PFSK-1 (cell line): ENCODE measurements around the gene PARP4.

Experiments used
- FOXP2 ChIP-seq: optimal IDR thresholded peaks from 2 replicates; pipeline ENCODE3; 2011; ENCODE audit warnings: borderline replicate concordance, control low read depth, inconsistent platforms; ENCODE audit not compliant: insufficient read depth; ENCODE audit errors: extremely low read length, extremely low read depth
- POLR2AphosphoS5 ChIP-seq: IDR thresholded peaks from 2 replicates; pipeline ENCODE4 v1.6.1; 2012; ENCODE audit warnings: low read depth, mild to moderate bottlenecking, control low read depth, low read length, moderate library complexity
- SIN3A ChIP-seq: IDR thresholded peaks from 2 replicates; pipeline ENCODE4 v1.6.1; 2012; ENCODE audit warnings: mild to moderate bottlenecking, low read length, moderate library complexity, borderline replicate concordance; ENCODE audit not compliant: insufficient read depth
- TAF1 ChIP-seq: IDR thresholded peaks from 2 replicates; pipeline ENCODE4 v1.6.1; 2012; ENCODE audit warnings: low read length, control low read depth, borderline replicate concordance; ENCODE audit not compliant: insufficient read depth
- TF ChIP-seq, protein P1 (sequence below), 2 experiments: IDR thresholded peaks; 2 replicates each; pipeline versions ENCODE4 v1.6.1 to v1.8.0; 2011 to 2012; ENCODE audit warnings: low read depth in 2 of 2, low read length in 2 of 2, control low read depth in 1 of 2, inconsistent platforms in 1 of 2, mild to moderate bottlenecking in 1 of 2, moderate library complexity in 1 of 2; ENCODE audit not compliant: insufficient read depth in 1 of 2

The PARP4 gene

DNA sequence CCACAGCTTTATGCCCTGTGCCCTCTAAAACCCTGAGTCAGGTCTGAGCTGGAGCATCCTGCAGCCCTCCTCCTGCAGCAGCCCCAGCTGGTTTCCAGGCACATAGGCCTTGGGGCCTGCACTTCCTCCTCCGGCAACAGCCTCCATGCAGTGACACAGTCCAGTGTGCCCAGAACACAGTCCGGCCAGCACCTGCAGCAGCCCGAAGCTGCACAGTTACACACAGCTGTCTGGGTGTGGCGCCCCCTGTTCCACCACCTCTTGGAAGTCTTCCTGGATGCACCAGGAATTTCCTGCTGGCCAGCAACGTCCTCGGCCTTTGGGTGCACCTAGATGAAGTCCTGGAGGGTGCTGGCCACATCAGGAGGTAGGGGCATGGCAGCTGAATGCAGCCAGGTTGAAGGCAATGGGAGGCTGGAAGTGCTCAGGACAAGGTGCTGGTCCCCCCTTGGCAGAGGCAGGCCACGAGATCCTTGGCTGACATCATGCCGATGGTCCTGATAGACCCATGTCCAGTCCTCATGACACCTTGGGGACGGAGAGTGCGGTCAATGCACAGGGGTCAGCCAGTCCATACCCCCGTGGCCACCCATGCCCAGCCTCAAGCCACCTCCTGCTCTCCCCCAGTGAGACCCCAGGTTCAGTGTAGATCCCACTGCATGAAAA lies 27.1 kb upstream of the PARP4 start:
- TF ChIP-seq POLR2AphosphoS5 = no peak
- TF ChIP-seq, protein P1, sequence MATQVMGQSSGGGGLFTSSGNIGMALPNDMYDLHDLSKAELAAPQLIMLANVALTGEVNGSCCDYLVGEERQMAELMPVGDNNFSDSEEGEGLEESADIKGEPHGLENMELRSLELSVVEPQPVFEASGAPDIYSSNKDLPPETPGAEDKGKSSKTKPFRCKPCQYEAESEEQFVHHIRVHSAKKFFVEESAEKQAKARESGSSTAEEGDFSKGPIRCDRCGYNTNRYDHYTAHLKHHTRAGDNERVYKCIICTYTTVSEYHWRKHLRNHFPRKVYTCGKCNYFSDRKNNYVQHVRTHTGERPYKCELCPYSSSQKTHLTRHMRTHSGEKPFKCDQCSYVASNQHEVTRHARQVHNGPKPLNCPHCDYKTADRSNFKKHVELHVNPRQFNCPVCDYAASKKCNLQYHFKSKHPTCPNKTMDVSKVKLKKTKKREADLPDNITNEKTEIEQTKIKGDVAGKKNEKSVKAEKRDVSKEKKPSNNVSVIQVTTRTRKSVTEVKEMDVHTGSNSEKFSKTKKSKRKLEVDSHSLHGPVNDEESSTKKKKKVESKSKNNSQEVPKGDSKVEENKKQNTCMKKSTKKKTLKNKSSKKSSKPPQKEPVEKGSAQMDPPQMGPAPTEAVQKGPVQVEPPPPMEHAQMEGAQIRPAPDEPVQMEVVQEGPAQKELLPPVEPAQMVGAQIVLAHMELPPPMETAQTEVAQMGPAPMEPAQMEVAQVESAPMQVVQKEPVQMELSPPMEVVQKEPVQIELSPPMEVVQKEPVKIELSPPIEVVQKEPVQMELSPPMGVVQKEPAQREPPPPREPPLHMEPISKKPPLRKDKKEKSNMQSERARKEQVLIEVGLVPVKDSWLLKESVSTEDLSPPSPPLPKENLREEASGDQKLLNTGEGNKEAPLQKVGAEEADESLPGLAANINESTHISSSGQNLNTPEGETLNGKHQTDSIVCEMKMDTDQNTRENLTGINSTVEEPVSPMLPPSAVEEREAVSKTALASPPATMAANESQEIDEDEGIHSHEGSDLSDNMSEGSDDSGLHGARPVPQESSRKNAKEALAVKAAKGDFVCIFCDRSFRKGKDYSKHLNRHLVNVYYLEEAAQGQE (IDR thresholded peaks at IDR 0.05; ENCODE audit: insufficient read depth in 1 of 2, low read depth in 2 of 2, low read length in 2 of 2) = no peak
- no peak for TF ChIP-seq TAF1
- no peak for TF ChIP-seq SIN3A
- TF ChIP-seq FOXP2 = no peak

DNA sequence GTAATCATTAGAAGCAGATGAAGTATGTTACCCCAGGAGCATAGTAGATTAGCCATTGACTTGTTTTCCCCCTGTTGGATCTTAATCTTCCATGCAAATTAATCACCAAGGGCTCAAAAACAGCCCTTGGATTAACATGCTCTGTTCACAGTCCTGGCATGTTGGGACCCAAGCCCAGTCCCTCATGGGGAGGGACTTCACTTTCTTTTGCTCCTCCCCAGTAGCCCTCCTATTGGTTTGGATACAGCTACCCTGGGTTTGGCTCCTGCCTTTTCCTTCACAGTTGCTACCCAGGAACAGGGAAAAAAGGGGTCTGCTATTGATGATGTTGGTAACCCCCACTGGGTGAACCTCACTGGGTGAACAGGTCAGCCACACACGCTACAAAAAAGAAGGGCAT lies 16.9 kb upstream of the PARP4 start:
- no peak for TF ChIP-seq POLR2AphosphoS5
- no peak for TF ChIP-seq FOXP2
- TF ChIP-seq TAF1 = no peak

DNA sequence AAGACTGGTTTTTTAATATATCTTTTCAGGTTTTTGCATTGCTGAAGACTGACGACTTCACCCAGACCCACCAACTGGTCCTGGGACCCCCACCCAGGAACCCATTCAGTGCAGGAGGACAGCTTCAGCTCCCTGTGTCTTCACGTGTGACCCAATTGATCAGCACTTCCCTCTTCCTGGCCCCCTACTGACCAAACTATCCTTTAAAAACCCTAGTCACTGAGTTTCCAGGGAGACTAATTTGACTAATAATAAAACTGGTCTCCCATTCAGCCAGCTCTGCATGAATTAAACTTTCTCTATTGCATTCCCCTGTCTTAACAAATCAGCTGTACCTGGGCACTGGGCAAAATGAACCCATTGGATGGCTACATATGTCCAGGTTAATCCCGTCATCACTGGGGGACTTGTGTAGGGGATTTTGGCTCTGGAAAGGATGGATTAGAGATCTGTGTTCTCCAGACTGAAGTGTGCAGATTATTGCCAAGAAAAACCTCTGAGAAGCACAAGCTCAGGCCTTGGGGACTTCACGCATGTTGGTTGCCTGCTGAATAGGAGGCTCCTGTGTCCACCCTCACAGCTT lies 16.3 kb upstream of the PARP4 start:
- no peak for TF ChIP-seq POLR2AphosphoS5
- TF ChIP-seq, protein P1 (IDR thresholded peaks at IDR 0.05; ENCODE audit: insufficient read depth in 1 of 2, low read depth in 2 of 2, low read length in 2 of 2) = no peak
- no peak for TF ChIP-seq TAF1
- no peak for TF ChIP-seq FOXP2
- TF ChIP-seq SIN3A = no peak

DNA sequence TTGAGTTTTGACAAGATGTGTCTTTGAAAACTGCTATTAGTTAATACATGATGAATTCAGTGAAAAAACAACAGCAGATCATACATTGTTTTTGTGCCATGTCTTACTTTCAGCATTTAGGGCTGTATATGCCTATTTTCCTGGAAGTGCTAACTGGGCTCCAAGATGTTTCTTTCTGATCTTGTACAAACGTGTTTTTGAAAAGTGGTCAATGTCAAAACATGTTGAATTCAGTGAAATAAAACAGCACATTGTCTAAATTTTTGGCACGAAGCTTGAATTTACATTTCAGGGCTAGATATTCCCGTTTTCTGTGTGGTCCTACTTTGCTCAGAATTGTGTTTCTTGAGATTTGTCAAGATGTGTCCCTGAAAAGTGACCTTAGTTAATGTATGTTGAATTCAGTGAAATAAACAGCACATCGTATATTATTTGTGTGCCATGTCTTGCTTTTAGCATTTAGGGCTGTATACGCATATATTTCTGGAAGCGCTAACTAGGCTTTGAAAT lies 14.7 kb upstream of the PARP4 start:
- TF ChIP-seq POLR2AphosphoS5 (no peak), FOXP2 (no peak), TAF1 (no peak), SIN3A (no peak)
- TF ChIP-seq, protein P1 (IDR thresholded peaks at IDR 0.05; ENCODE audit: insufficient read depth in 1 of 2, low read depth in 2 of 2, low read length in 2 of 2) = no peak

DNA sequence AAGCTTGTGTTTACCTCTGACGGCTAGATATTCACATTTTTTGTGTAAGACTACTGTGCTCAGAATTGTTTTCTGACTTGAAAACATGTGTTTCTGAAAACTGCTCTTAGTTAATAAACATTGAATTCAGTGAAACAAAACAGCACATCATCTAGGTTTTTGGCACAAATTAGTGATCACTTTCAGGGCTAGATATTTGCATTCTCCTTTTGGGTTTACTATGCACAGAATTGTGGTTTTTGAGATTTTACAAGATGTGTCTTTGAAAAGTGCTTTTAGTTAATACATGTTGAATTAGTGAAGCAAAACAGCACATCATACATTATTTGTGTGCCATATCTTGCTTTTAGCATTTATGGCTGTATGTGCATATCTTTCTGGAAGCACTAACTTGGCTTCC lies 8.2 kb upstream of the PARP4 start:
- TF ChIP-seq FOXP2 (no peak), SIN3A (no peak), POLR2AphosphoS5 (no peak), TAF1 (no peak)
- TF ChIP-seq, protein P1 (IDR thresholded peaks at IDR 0.05; ENCODE audit: insufficient read depth in 1 of 2, low read depth in 2 of 2, low read length in 2 of 2) = no peak
